ENCODE results near the gene SLC35D1.

DNA sequence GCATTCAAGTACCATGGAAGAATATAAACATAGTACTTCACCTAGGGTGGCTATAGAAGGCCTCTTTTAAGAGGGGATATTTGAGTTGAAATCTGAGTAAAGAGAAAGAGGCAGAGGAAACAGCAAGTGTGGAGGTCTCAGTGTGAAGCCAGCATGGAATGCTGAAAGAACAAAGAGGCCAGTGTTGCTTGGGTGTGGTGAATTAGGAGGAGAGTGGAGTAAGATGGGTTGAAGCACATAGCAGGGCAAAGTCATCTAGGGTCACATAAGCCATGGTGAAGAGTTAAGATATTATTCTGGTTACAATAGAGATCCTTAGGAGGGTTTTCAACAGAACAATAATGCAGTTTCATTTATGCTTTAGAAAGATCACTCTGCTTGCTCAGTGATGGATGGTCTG, 43.4 kb upstream of the SLC35D1 start:
- TF ChIP-seq POLR2A (IDR thresholded peaks at IDR 0.05; ENCODE audit: low read depth, low read length) (no peak), POLR2AphosphoS5 (IDR thresholded peaks at IDR 0.05; ENCODE audit: low read depth, low read length) (no peak), TAF1 (IDR thresholded peaks at IDR 0.05; ENCODE audit: low read depth, low read length) (no peak)

Data from GM12891 (cell line).